HepG2 (cell line): ENCODE data around the gene INHA. TPM values are rescaled to one million over a fixed set of nuclear protein-coding genes. Genes with fewer than 3 reads are reported as not detected.

Source experiments
- HDAC6 ChIP-seq: fragments of 200-600 bp; sonication (generic); IDR thresholded peaks from 2 replicates; pipeline ENCODE4 v1.7.0; 2017; ENCODE audit warnings: mild to moderate bottlenecking, antibody characterized with exemption, low read length, low read depth
- HOXA7 ChIP-seq: sonication (generic); formaldehyde crosslinking; IDR thresholded peaks from 2 replicates; pipeline ENCODE4 v1.8.1; 2022; ENCODE audit warnings: mild to moderate bottlenecking, missing genetic modification reagents, moderate library complexity
- MATR3 ChIP-seq: sonication (generic); formaldehyde crosslinking; IDR thresholded peaks from 2 replicates; pipeline ENCODE4 v1.4.0; 2020; ENCODE audit warnings: missing genetic modification reagents
- MYC ChIP-seq: sonication (generic); formaldehyde crosslinking; IDR thresholded peaks from 2 replicates; pipeline ENCODE4 v1.9.0; 2021; ENCODE audit warnings: missing genetic modification reagents, borderline replicate concordance
- RBM22 ChIP-seq: fragments of 200-400 bp; formaldehyde crosslinking; optimal IDR thresholded peaks from 2 replicates; pipeline ENCODE3; 2017; ENCODE audit warnings: mild to moderate bottlenecking, low read length, moderate library complexity
- RNF2 ChIP-seq: fragments of 450-650 bp; conservative IDR thresholded peaks from 2 replicates; pipeline ENCODE4 v1.6.1; 2016; ENCODE audit warnings: low read depth
- SALL2 ChIP-seq: sonication (generic); formaldehyde crosslinking; IDR thresholded peaks from 2 replicates; pipeline ENCODE4 v1.8.1; 2023; ENCODE audit warnings: mild to moderate bottlenecking, missing genetic modification reagents, inconsistent platforms
- SNAPC2 ChIP-seq: sonication (generic); formaldehyde crosslinking; IDR thresholded peaks from 2 replicates; pipeline ENCODE4 v1.8.1; 2022; ENCODE audit warnings: mild to moderate bottlenecking, missing genetic modification reagents
- YEATS2 ChIP-seq: sonication (generic); formaldehyde crosslinking; IDR thresholded peaks from 2 replicates; pipeline ENCODE4 v1.4.0; 2020; ENCODE audit warnings: missing genetic modification reagents, borderline replicate concordance
- ZBTB7A ChIP-seq: sonication (generic); formaldehyde crosslinking; IDR thresholded peaks from 2 replicates; pipeline ENCODE4 v1.8.0; 2022; ENCODE audit warnings: mild to moderate bottlenecking, missing genetic modification reagents
- ZFP90 ChIP-seq: sonication (generic); formaldehyde crosslinking; IDR thresholded peaks from 2 replicates; pipeline ENCODE4 v1.8.0; 2022; ENCODE audit warnings: missing genetic modification reagents, mild to moderate bottlenecking, inconsistent platforms, borderline replicate concordance
- ZNF143 ChIP-seq: sonication (generic); formaldehyde crosslinking; IDR thresholded peaks from 2 replicates; pipeline ENCODE4 v1.4.0; 2020; ENCODE audit warnings: missing genetic modification reagents
- ZNF274 ChIP-seq: sonication (generic); formaldehyde crosslinking; IDR thresholded peaks from 2 replicates; pipeline ENCODE4 v1.5.1; 2020; ENCODE audit warnings: mild to moderate bottlenecking, missing genetic modification reagents
- ZNF460 ChIP-seq: sonication (generic); formaldehyde crosslinking; IDR thresholded peaks from 2 replicates; pipeline ENCODE4 v1.5.1; 2020; ENCODE audit warnings: missing genetic modification reagents, mild to moderate bottlenecking, borderline replicate concordance
- ZNF562 ChIP-seq: sonication (generic); formaldehyde crosslinking; IDR thresholded peaks from 2 replicates; pipeline ENCODE4 v1.8.0; 2022; ENCODE audit warnings: missing genetic modification reagents, borderline replicate concordance
- ZNF75D ChIP-seq: sonication (generic); formaldehyde crosslinking; IDR thresholded peaks from 2 replicates; pipeline ENCODE4 v1.8.1; 2023; ENCODE audit warnings: missing genetic modification reagents, mild to moderate bottlenecking, borderline replicate concordance
- ZSCAN20 ChIP-seq: sonication (generic); formaldehyde crosslinking; IDR thresholded peaks from 2 replicates; pipeline ENCODE4 v1.4.0; 2020; ENCODE audit warnings: missing genetic modification reagents, mild to moderate bottlenecking, borderline replicate concordance
- polyA plus RNA-seq, 8 experiments: library from polyadenylated mRNA; depleted of rRNA in 3 of 8; stranded (reverse) in 7 of 8; unstranded in 1 of 8; fragments of >200 nt; fragmentation: Illumina TruSeq in 4 of 8; extraction: Trizol in 4 of 8; gene quantifications; 2 replicates each; pipeline versions ENCODE4 v1.2.1 to v1.2.3, GENCODE V29; 2011 to 2016; ENCODE audit warnings: low read depth in 4 of 8, missing spikeins in 1 of 8, mixed read lengths in 1 of 8; ENCODE audit not compliant: insufficient read depth in 1 of 8
- total RNA-seq, 5 experiments: library from RNA; depleted of rRNA; stranded (reverse); fragments of >200 nt; fragmentation: Illumina TruSeq; extraction: Trizol; gene quantifications; 2 replicates each; pipeline ENCODE4 v1.2.3, GENCODE V29; 2016; ENCODE audit warnings: low read depth in 1 of 5
- TF ChIP-seq, protein P1 (sequence below): IDR thresholded peaks from 2 replicates; pipeline ENCODE4 v1.6.1; 2016; ENCODE audit warnings: low read depth, control low read depth
- TF ChIP-seq, protein P2 (sequence below): sonication (generic); formaldehyde crosslinking; IDR thresholded peaks from 2 replicates; pipeline ENCODE4 v1.4.0; 2020; ENCODE audit warnings: missing genetic modification reagents, mild to moderate bottlenecking, borderline replicate concordance
- TF ChIP-seq, protein P3 (sequence below): sonication (generic); formaldehyde crosslinking; IDR thresholded peaks from 2 replicates; pipeline ENCODE4 v1.4.0; 2020; ENCODE audit warnings: missing genetic modification reagents, borderline replicate concordance
- TF ChIP-seq, protein P4 (sequence below): sonication (generic); formaldehyde crosslinking; conservative IDR thresholded peaks from 2 replicates; pipeline ENCODE4 v1.8.1; 2023; ENCODE audit warnings: missing genetic modification reagents

Gene INHA
- total and polyA plus RNA-seq, 2 of the 13 experiments (the other 11 are each of a cell fraction or from before 2014, with no cell fraction given), result 4.1 to 15.2 TPM

DNA sequence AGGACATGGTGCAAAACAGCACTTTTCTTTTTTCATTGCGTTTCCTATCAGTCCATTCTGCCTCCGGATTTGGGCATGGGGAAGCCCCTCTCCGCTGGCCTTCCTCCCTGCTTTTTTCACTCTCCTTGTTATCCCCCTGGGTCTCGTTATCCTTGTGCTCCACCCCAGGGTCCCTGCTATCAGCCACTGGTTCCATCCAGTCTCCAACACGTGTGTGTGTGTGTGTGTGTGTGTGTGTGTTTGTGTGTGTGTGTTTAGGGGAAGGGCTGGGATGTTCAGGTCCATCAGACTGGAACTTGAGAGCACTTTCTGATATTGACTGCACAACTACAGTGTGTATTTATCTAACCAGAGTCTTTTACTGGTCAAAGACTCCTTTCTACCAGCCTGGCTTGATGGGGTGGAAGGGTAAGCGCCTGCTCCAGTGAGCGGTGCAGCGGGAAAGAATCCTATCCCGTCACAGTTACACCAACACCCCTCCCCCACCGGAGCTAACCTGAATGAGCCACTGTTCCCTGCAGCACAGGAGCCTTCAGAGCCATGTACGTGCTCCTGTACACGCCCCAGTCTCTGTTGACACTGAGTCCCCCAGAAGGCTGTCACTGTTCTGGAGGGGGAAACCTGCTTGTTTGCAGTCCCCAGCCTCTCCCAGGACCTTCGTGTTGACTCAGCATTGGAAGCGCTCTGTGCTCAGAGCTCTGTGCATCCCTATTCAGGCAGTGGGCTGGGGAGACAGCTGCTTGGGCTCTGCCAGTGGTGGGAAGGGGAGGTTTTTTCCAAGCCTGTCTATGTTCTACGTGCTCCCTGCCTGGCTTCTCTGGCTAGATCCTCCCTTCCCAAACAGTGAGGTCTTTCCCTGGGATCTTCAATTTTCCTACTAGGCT lies 4.6 kb downstream of the INHA start (continued):
- TF ChIP-seq SALL2 (CRISPR knock-in tag) (no peak), ZNF562 (CRISPR knock-in tag) (no peak), ZFP90 (CRISPR knock-in tag) (peak; percentile 64), MYC (CRISPR knock-in tag) (peak; percentile 81), ZSCAN20 (CRISPR knock-in tag) (peak; percentile 93), HOXA7 (CRISPR knock-in tag) (no peak), HDAC6 (no peak), ZNF143 (peak; percentile 51; the same call in 1 of the 2 replicates), MATR3 (no peak), YEATS2 (CRISPR knock-in tag) (peak; percentile 70; the same call in 1 of the 2 replicates), SNAPC2 (CRISPR knock-in tag) (peak; percentile 13; the same call in 1 of the 2 replicates), ZNF460 (CRISPR knock-in tag) (peak; percentile 73; the same call in 1 of the 2 replicates), ZNF274 (CRISPR knock-in tag) (0 out of 2 replicates have a peak, but pooled peaks have one; percentile 62), RNF2 (0 out of 2 replicates have a peak, but pooled peaks have one; percentile 37), RBM22 (no peak), ZBTB7A (peak; percentile 96), ZNF75D (CRISPR knock-in tag) (no peak)
- TF ChIP-seq, protein P1, sequence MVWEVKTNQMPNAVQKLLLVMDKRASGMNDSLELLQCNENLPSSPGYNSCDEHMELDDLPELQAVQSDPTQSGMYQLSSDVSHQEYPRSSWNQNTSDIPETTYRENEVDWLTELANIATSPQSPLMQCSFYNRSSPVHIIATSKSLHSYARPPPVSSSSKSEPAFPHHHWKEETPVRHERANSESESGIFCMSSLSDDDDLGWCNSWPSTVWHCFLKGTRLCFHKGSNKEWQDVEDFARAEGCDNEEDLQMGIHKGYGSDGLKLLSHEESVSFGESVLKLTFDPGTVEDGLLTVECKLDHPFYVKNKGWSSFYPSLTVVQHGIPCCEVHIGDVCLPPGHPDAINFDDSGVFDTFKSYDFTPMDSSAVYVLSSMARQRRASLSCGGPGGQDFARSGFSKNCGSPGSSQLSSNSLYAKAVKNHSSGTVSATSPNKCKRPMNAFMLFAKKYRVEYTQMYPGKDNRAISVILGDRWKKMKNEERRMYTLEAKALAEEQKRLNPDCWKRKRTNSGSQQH, result peak; percentile 87; the same call in 1 of the 2 replicates
- TF ChIP-seq, protein P2, sequence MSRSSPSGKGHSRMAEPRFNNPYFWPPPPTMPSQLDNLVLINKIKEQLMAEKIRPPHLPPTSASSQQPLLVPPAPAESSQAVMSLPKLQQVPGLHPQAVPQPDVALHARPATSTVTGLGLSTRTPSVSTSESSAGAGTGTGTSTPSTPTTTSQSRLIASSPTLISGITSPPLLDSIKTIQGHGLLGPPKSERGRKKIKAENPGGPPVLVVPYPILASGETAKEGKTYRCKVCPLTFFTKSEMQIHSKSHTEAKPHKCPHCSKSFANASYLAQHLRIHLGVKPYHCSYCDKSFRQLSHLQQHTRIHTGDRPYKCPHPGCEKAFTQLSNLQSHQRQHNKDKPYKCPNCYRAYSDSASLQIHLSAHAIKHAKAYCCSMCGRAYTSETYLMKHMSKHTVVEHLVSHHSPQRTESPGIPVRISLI (CRISPR knock-in tag), result peak; percentile 72; the same call in 1 of the 2 replicates
- TF ChIP-seq, protein P3, sequence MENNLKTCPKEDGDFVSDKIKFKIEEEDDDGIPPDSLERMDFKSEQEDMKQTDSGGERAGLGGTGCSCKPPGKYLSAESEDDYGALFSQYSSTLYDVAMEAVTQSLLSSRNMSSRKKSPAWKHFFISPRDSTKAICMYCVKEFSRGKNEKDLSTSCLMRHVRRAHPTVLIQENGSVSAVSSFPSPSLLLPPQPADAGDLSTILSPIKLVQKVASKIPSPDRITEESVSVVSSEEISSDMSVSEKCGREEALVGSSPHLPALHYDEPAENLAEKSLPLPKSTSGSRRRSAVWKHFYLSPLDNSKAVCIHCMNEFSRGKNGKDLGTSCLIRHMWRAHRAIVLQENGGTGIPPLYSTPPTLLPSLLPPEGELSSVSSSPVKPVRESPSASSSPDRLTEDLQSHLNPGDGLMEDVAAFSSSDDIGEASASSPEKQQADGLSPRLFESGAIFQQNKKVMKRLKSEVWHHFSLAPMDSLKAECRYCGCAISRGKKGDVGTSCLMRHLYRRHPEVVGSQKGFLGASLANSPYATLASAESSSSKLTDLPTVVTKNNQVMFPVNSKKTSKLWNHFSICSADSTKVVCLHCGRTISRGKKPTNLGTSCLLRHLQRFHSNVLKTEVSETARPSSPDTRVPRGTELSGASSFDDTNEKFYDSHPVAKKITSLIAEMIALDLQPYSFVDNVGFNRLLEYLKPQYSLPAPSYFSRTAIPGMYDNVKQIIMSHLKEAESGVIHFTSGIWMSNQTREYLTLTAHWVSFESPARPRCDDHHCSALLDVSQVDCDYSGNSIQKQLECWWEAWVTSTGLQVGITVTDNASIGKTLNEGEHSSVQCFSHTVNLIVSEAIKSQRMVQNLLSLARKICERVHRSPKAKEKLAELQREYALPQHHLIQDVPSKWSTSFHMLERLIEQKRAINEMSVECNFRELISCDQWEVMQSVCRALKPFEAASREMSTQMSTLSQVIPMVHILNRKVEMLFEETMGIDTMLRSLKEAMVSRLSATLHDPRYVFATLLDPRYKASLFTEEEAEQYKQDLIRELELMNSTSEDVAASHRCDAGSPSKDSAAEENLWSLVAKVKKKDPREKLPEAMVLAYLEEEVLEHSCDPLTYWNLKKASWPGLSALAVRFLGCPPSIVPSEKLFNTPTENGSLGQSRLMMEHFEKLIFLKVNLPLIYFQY (CRISPR knock-in tag), result 0 out of 2 replicates have a peak, but pooled peaks have one; percentile 12
- TF ChIP-seq, protein P4, sequence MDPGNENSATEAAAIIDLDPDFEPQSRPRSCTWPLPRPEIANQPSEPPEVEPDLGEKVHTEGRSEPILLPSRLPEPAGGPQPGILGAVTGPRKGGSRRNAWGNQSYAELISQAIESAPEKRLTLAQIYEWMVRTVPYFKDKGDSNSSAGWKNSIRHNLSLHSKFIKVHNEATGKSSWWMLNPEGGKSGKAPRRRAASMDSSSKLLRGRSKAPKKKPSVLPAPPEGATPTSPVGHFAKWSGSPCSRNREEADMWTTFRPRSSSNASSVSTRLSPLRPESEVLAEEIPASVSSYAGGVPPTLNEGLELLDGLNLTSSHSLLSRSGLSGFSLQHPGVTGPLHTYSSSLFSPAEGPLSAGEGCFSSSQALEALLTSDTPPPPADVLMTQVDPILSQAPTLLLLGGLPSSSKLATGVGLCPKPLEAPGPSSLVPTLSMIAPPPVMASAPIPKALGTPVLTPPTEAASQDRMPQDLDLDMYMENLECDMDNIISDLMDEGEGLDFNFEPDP (CRISPR knock-in tag), result no peak
